GM12878 (cell line): ENCODE results near the gene PLXNB3. TPM values are rescaled to one million over a fixed set of nuclear protein-coding genes. Genes with fewer than 3 reads are reported as not detected.

Experiments used
- ATAC-seq: fragments of 200-7000 bp; cut with Tn5 transposase; 3 replicates; pipeline ENCODE4 v1.9.1; 2020; ENCODE audit warnings: mild to moderate bottlenecking, moderate library complexity
- BruUV-seq: library from RNA; stranded (reverse); fragments of 400-500 nt; replicated peaks from 2 replicates; lab custom pipeline; 2021; lab: Mats Ljungman, UMichigan
- CTCF ChIA-PET: fragments of 300-600 bp; sonication (Branson Sonifier 250); formaldehyde crosslinking; extraction: SDS; loops from one replicate; lab custom pipeline; 2021; ENCODE audit warnings: inconsistent platforms; lab: Yijun Ruan, JAX
- POLR2A ChIA-PET: fragments of 350-600 bp; formaldehyde crosslinking; extraction: SDS; loops from one replicate; lab custom pipeline; 2021; ENCODE audit warnings: inconsistent platforms; lab: Charles Lee
- RAD21 ChIA-PET: fragments of 300-600 bp; sonication (Branson Sonifier 250); formaldehyde crosslinking; loops from one replicate; lab custom pipeline; 2023; ENCODE audit warnings: antibody characterized with exemption; ENCODE audit not compliant: unreplicated experiment; lab: Charles Lee
- SMC1A ChIA-PET: fragments of 300-600 bp; sonication (Branson Sonifier 250); formaldehyde crosslinking; loops from one replicate; lab custom pipeline; 2023; ENCODE audit not compliant: unreplicated experiment, uncharacterized antibody; lab: Charles Lee
- DNase-seq: peaks from one replicate; pipeline ENCODE4 v3.0.0-alpha.2; 2011; ENCODE audit warnings: low read depth, low spot score
- FAIRE-seq: peaks from 3 replicates; lab custom pipeline; 2011; peaks lifted over from hg19 to GRCh38; lab: Jason Lieb, UNC
- H2AFZ ChIP-seq: 2 replicates; pipeline ENCODE4 v1.6.0; 2011; ENCODE audit warnings: low read depth, low read length, control low read depth; ENCODE audit not compliant: control insufficient read depth
- H3K27ac ChIP-seq: 2 replicates; pipeline ENCODE4 v1.5.1; 2011; ENCODE audit warnings: control low read depth; ENCODE audit not compliant: control insufficient read depth, insufficient read depth
- H3K27me3 ChIP-seq, 2 experiments: replicated peaks in 1 of 2; 2 replicates each; pipeline versions ENCODE4 v1.6.0 to v1.6.1; 2011; ENCODE audit warnings: low read length in 1 of 2; ENCODE audit not compliant: control insufficient read depth in 2 of 2, insufficient read depth in 2 of 2
- H3K36me3 ChIP-seq, 2 experiments: 2 replicates each; pipeline ENCODE4 v1.5.1; 2011; ENCODE audit warnings: low read length in 1 of 2; ENCODE audit not compliant: control insufficient read depth in 2 of 2, insufficient read depth in 2 of 2
- H3K4me1 ChIP-seq: 2 replicates; pipeline ENCODE4 v1.6.1; 2011; ENCODE audit warnings: mild to moderate bottlenecking, low read length, moderate library complexity, mixed read lengths; ENCODE audit not compliant: control insufficient read depth, insufficient read depth
- H3K4me2 ChIP-seq: 2 replicates; pipeline ENCODE4 v1.6.0; 2011; ENCODE audit warnings: control low read depth; ENCODE audit not compliant: control insufficient read depth, insufficient read depth
- H3K4me3 ChIP-seq: fragments of 200-600 bp; sonication (generic); 2 replicates; pipeline ENCODE4 v1.5.1; 2016
- H3K79me2 ChIP-seq: 2 replicates; pipeline ENCODE4 v1.6.0; 2011; ENCODE audit warnings: low read length; ENCODE audit not compliant: control insufficient read depth, insufficient read depth
- H3K9ac ChIP-seq: 2 replicates; pipeline ENCODE4 v1.8.0; 2011; ENCODE audit warnings: low read length, control low read depth, mixed read lengths; ENCODE audit not compliant: control insufficient read depth, insufficient read depth
- H3K9me3 ChIP-seq: replicated peaks from 3 replicates; pipeline ENCODE4 v1.5.1; 2011; ENCODE audit warnings: mild to moderate bottlenecking, low read length; ENCODE audit not compliant: control insufficient read depth, insufficient read depth
- H4K20me1 ChIP-seq: 2 replicates; pipeline ENCODE4 v1.6.0; 2011; ENCODE audit not compliant: control insufficient read depth, insufficient read depth
- IRF3 ChIP-seq: fragments of 450-650 bp; IDR thresholded peaks from 2 replicates; pipeline ENCODE4 v1.6.1; 2014; ENCODE audit warnings: mild to moderate bottlenecking
- KAT2A ChIP-seq: conservative IDR thresholded peaks from 2 replicates; pipeline ENCODE4 v1.6.1; 2011; ENCODE audit warnings: low read depth, low read length; ENCODE audit not compliant: control insufficient read depth
- MYB ChIP-seq: fragments of 150-350 bp; IDR thresholded peaks from 2 replicates; pipeline ENCODE4 v1.6.1; 2014; ENCODE audit warnings: mild to moderate bottlenecking, low read depth, low read length, borderline replicate concordance
- NRF1 ChIP-seq: conservative IDR thresholded peaks from 2 replicates; pipeline ENCODE4 v1.6.1; 2011; ENCODE audit warnings: mild to moderate bottlenecking, low read depth, low read length, improper control_type of control experiment
- SMAD5 ChIP-seq: IDR thresholded peaks from 2 replicates; pipeline ENCODE4 v1.6.1; 2016; ENCODE audit warnings: antibody characterized with exemption, low read depth
- STAT1 ChIP-seq: fragments of 450-650 bp; conservative IDR thresholded peaks from 2 replicates; pipeline ENCODE4 v1.6.1; 2014; ENCODE audit warnings: antibody characterized with exemption, mild to moderate bottlenecking
- WRNIP1 ChIP-seq: IDR thresholded peaks from 2 replicates; pipeline ENCODE4 v1.6.1; 2011; ENCODE audit warnings: low read depth, low read length, improper control_type of control experiment, borderline replicate concordance
- ZBTB11 ChIP-seq: fragments of 450-650 bp; formaldehyde crosslinking; IDR thresholded peaks from 2 replicates; pipeline ENCODE4 v1.5.0; 2022; ENCODE audit warnings: mild to moderate bottlenecking, missing genetic modification characterization
- WGBS: methylation state at CpG from one replicate; pipeline ENCODE4 v1.1.6; 2016; ENCODE audit warnings: low lambda C conversion rate; ENCODE audit not compliant: insufficient replicate concordance, insufficient coverage; ENCODE audit errors: missing lambda C conversion rate; 5-methylcytosine and 5-hydroxymethylcytosine counted together
- in situ Hi-C: fragments of 300-500 bp; cut with MboI; formaldehyde crosslinking; loops from 9 replicates; pipeline ENCODE4 v1.14.3; 2018; ENCODE audit warnings: mixed read lengths
- intact Hi-C: fragments of 100-400 bp; cut with micrococcal nuclease; formaldehyde crosslinking; loops from one replicate; pipeline ENCODE4 v1.14.2; 2022; ENCODE audit not compliant: unreplicated experiment
- polyA plus RNA-seq, 11 experiments: library from polyadenylated mRNA; depleted of rRNA in 4 of 11; unstranded in 6 of 11; stranded (reverse) in 5 of 11; fragments of >200 nt; fragmentation: Nextera tagmentation in 4 of 11; fragmentation: Illumina TruSeq in 1 of 11; extraction: Ambion mirVana in 4 of 11; extraction: Trizol in 1 of 11; gene quantifications; 1 replicate in 1 of 11; 2 replicates in 10 of 11; pipeline versions ENCODE4 v1.2.1 to v1.2.3, GENCODE V29; 2011 to 2016; ENCODE audit warnings: inconsistent platforms in 2 of 11, missing spikeins in 2 of 11, low read depth in 1 of 11
- total RNA-seq, 4 experiments: library from RNA; depleted of rRNA in 3 of 4; stranded (reverse); fragments of >200 nt in 3 of 4; fragmentation: Illumina TruSeq in 1 of 4; extraction: Trizol in 1 of 4; gene quantifications; 2 replicates each; pipeline versions ENCODE4 v1.2.1 to v1.2.3, GENCODE V29; 2013 to 2021

The PLXNB3 gene
- total and polyA plus RNA-seq, 10 of the 15 experiments (the other 5 are each of a cell fraction or from before 2014, with no cell fraction given), result 0.06 to 0.68 (median 0.19) TPM; not detected in 4

DNA sequence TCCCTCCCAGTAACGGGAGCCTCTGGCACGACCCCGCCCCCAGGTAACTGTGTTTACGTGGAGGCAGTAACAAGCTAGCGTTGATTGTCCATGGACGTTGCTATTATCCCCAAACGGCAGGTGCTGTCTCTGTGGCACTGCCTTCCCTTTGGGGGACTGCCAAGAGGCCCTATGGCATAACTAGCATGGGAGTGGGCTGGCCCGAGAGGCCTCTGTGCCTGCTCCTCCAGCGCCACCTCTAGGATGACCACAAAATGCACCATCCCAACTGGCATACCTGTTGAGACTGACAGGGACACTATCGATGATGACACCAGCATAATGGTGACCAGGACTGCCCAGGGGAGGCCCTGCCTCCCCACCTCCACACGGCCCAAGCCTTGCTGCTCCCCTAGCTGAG lies 18.3 kb downstream of the PLXNB3 start:
- H3K4me2 ChIP-seq, result no peak overlapping the region
- H3K9ac ChIP-seq, result no peak overlapping the region
- no peak overlapping the region for H2AFZ ChIP-seq
- H3K79me2 ChIP-seq, result no peaks in the 10 kb centered on the region
- DNase-seq, result no peak
- in situ Hi-C loops, result loop anchor here (10.0 kb wide), 1 partner anchor 48 kb away; no protein-coding TSS in a partner anchor
- ChIA-PET SMC1A (no interaction called here), POLR2A (no interaction called here), CTCF (no interaction called here), RAD21 (no interaction called here)
- H3K4me1 ChIP-seq, result no peaks in the 10 kb centered on the region
- TF ChIP-seq STAT1 (no peak), NRF1 (no peak), ZBTB11 (CRISPR knock-in tag) (no peak), IRF3 (no peak), SMAD5 (no peak), KAT2A (no peak), MYB (no peak), WRNIP1 (no peak)
- no peak overlapping the region for H3K27ac ChIP-seq
- 48% methylated on average over 11 of the region's 11 CpGs for WGBS
- H3K4me3 ChIP-seq, result no peak overlapping the region
- no peaks in the 10 kb centered on the region; the same call in 2 of the 3 replicates for H3K9me3 ChIP-seq
- no TSS peak for BruUV-seq
- no peak for ATAC-seq
- H3K27me3 ChIP-seq, result no peaks in the 10 kb centered on the region
- no peak for FAIRE-seq
- intact Hi-C loops, result no loop called here
- H4K20me1 ChIP-seq, result no peaks in the 10 kb centered on the region
- H3K36me3 ChIP-seq, result peaks cover 0 to 3% of the 10 kb centered on the region in 2 experiments; a peak in 2 of 4 replicates
